GM18873 (cell line): ENCODE data around the gene SLC6A6.

Experiments
- ATAC-seq: cut with Tn5 transposase; IDR thresholded peaks from one replicate; pipeline ENCODE4 v1.9.1; 2021; ENCODE audit warnings: mild to moderate bottlenecking, moderate library complexity, moderate number of reproducible peaks; ENCODE audit not compliant: unreplicated experiment, low FRiP score

The SLC6A6 gene

GRCh38 chr3:14371573-14372474, 30.6 kb upstream of the SLC6A6 start:
- no peak for ATAC-seq

- no peak for ATAC-seq
These were observed 29.8 kb upstream of the SLC6A6 start for GRCh38 chr3:14372587-14372986.

DNA sequence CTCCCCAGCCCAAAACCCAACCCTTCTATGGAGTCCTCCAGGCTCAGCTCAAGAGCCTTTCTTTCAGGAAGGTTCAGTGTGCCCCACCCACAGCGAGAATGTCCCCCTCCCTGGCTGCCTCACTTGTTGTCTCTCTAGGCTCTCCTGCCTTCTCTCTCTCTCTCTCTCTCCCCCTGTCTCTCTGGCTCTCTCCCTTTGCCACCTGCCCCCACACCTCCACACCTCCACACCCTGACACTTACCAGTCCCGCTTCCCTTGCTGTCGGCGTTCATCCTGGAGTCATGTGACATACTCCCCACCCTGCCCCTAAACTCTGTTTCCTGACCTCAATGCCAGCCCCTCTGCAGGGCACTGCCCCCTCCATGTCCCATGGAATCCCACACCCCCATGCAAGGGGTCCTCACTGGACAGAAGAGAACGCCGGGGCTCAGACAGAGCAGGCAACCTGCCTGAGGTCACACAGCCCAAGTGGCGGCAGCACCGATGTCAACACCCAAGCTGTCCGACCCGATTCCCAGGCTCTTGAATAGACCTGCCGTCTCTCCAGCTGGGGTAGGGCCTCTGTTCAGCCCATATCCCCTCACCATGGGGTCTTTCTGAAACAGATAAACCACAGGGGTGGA, 28.5 kb upstream of the SLC6A6 start:
- no peak for ATAC-seq

- ATAC-seq: no peak
These were observed 27.9 kb upstream of the SLC6A6 start for GRCh38 chr3:14374444-14374883.

- no peak for ATAC-seq
These were observed 27.2 kb upstream of the SLC6A6 start for GRCh38 chr3:14375192-14375591.

DNA sequence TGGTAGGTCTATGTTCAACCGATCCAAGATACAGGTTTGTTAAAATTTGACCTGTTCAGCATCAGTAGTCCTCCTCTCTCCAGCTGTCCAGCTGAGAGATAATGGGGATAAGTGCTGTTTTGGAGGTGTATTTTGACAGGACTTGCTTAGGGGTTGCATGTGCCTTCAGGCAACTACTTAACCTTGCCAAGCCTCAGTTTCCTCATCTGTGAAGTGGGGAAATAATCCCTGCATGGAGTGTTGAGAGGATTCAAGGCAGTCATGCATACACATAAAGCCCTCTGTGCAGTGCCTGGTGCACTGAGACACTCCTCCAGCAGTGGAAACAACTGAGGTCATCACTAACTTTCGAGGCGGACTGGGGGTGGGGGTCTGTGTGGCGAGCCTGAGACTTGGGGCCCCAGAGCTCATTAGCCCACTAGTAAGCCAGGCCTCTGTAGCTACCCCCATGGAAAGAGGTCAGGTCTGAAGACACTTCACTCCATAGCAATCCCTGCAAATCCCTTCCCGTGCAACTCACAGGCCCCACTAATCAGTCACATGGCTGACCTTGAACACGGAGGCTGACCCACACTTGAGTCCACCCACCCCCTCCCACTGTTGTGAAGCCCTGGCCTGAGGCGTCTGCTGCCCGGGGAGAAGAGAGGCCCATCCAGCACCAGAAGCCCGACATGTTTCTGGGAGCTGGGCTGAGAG, 25.9 kb upstream of the SLC6A6 start:
- no peak for ATAC-seq

- ATAC-seq: no peak
These were observed 25.2 kb upstream of the SLC6A6 start for GRCh38 chr3:14377044-14377837.

GRCh38 chr3:14377838-14378169, 24.6 kb upstream of the SLC6A6 start:
- ATAC-seq: peak; percentile 76

- ATAC-seq: no peak
These were observed 24.0 kb upstream of the SLC6A6 start for GRCh38 chr3:14378415-14378814.

DNA sequence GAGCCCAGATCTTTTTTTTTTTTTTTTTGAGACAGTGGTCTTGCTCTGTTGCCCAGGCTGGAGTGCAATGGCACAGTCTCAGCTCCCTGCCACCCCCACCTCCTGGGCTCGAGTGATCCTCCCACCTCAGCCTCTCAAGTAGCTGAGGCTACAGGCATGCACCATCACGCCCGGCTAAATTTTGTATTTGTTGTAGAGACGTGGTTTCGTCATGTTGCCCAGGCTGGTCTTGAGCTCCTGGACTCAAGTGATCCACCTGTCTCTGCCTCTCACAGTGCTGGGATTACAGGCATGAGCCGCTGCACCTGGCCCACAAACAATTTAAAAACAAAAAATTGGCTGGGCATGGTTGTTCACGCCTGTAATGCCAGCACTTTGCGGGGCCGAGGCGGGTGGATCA, 22.6 kb upstream of the SLC6A6 start:
- no peak for ATAC-seq

DNA sequence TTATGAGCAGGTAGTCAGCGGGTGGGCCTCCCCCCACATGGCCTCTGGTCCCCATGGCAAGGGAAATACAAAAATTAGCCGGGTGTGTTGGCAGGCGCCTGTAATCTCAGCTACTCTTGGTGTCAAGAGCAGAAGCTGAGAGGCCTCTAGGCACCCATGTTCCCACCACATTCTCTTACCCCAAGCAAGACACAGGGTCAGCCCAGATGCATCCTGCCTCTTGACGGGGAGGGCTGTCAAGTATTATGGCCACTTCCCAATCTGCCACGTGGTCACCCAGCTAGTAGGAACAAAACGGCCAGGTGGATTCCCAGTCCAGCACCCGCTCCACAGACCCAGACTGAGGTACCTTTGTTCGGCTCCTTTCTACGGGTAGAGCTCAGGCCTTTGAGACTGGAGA, 16.2 kb upstream of the SLC6A6 start:
- no peak for ATAC-seq

GRCh38 chr3:14388201-14388600, 14.2 kb upstream of the SLC6A6 start:
- no peak for ATAC-seq

GRCh38 chr3:14389166-14389606, 13.2 kb upstream of the SLC6A6 start:
- ATAC-seq: no peak

DNA sequence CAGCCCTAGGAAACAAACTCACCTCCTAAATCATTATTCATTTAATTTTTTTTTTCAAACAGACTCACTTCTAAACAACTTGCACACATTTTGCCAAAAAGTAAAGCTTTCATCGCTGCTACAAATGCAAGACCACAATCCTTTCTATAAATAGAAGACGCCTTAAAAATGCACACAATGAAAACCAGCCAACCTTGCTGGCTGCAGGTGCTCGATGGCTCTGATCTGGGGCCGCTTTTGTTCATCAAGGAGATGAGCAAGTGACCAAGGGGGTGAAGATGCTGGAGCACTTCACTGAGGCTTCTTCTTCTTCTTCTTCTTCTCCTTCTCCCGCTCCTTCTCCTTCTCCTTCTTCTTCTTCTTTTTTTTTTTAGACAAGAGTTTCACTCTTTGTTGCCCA, 12.7 kb upstream of the SLC6A6 start:
- no peak for ATAC-seq

DNA sequence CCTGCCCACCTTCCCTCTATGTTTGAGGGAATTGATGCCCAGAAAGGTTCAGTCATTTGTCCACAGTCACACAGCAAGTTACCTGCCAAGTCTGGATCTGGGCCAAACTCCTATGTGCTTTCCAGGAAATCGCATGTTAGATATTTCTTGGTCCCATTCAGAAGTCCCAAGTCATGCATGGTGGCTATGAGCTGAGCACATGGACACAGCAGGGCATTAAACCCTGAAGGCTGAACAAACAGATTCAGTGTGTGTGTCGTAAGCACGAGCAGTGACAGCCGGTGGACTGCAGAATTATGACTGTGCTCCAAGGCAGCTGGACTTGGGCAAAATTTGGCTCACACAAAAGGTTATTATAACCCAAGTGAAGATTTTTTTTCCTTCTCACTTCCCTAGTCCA, 11.4 kb upstream of the SLC6A6 start:
- no peak for ATAC-seq

GRCh38 chr3:14392231-14392630, 10.2 kb upstream of the SLC6A6 start:
- ATAC-seq: no peak

GRCh38 chr3:14392803-14393319, 9.5 kb upstream of the SLC6A6 start:
- ATAC-seq: no peak

DNA sequence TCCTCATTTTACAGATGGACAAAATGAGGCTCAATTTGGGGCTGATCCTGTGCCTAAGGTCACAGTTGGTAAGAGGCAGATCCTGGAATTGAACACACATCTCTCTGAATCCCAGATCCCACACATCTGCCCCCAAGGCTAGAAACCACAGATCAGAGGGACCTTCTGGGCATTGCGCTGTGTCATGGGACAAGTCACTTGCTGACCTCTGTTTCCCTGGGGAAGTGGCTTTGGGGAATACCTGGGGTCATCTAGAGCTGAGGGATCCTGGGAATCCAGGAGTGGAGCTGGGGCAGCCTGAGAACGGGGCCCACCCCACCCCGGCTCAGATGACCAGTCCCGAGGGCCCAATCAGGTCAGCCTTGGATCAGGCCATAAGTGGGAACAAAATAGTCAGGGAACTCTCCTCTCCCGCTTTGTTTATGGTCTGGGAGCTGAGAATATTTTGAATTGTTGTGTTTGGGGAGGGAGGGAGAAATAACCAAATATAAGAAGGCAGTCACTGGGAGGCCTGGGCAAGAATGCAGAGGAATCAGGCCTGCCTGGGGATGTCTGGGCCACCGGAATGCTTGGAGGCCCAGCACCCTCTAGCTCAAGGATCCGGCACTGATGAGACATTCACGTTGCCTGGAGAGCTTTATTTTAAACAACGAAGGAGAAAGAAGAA, 8.8 kb upstream of the SLC6A6 start:
- no peak for ATAC-seq

DNA sequence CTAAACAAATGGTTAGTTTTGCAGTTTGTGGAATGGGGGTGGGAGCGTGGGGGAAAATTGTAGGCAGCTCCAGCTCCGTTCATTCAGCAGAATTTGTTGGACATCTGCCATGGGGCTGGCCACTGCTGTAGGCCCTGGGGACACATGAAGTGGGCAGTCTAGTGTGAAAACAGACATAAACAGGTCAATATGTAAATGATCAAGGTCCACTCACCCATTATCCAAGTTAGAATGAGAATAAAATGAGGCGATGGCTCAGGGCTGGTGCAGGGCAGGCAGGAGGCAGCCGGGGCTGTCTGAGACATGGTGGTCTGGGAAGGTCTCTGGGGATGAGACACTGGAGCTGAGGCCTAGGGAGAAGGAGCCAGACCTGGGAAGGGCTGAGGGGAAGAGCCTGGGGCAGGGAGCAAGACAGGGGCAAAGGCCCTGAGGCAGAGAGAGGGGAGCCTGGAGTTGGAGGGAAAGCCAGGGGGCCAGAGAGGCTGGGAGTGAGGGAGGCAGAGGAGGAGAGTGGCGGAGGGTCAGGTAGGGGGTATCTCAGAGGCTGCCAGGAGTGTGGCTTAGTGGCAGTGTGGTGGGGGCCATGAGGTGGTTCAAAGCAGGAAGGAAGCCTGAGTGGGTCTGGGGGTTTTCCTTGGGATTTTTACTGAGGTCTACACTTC, 6.2 kb upstream of the SLC6A6 start:
- ATAC-seq: no peak
